GM21367 (cell line): ENCODE data around the gene KCNH1.
"Not testable (repeated sequence)": the region's sequence is repeated elsewhere in the genome, so short reads cannot be mapped to it uniquely, and the experiment has no call there.

Source experiments
- ATAC-seq: cut with Tn5 transposase; IDR thresholded peaks from one replicate; pipeline ENCODE4 v1.9.1; 2021; ENCODE audit not compliant: unreplicated experiment

KCNH1 gene

GRCh38 chr1:210691039-210691610, 442.8 kb downstream of the KCNH1 start:
- no peak for ATAC-seq

- ATAC-seq: no peak
These were observed 443.7 kb downstream of the KCNH1 start for GRCh38 chr1:210690236-210690635.

GRCh38 chr1:210689826-210690225, 444.1 kb downstream of the KCNH1 start:
- no peak for ATAC-seq

- no peak for ATAC-seq
These were observed 445.3 kb downstream of the KCNH1 start for GRCh38 chr1:210688512-210689234.

- ATAC-seq: no peak
These were observed 446.2 kb downstream of the KCNH1 start for GRCh38 chr1:210687582-210688279.

- ATAC-seq: no peak
These were observed 447.1 kb downstream of the KCNH1 start for GRCh38 chr1:210686841-210687240.

GRCh38 chr1:210685295-210685650, 448.7 kb downstream of the KCNH1 start:
- ATAC-seq: no peak

- ATAC-seq: peak; percentile 76
These were observed 449.3 kb downstream of the KCNH1 start for GRCh38 chr1:210684466-210685294.

- no peak for ATAC-seq
These were observed 450.4 kb downstream of the KCNH1 start for GRCh38 chr1:210683403-210684047.

GRCh38 chr1:210681158-210681557, 452.8 kb downstream of the KCNH1 start:
- ATAC-seq: no peak

- no peak for ATAC-seq
These were observed 455.6 kb downstream of the KCNH1 start for GRCh38 chr1:210678306-210678705.

- ATAC-seq: peak; percentile 83
These were observed 456.4 kb downstream of the KCNH1 start for GRCh38 chr1:210677533-210677932.

GRCh38 chr1:210676539-210676938, 457.4 kb downstream of the KCNH1 start:
- ATAC-seq: no peak

GRCh38 chr1:210674151-210674550, 459.8 kb downstream of the KCNH1 start:
- no peak for ATAC-seq

- ATAC-seq: no peak
These were observed 464.0 kb downstream of the KCNH1 start for GRCh38 chr1:210669951-210670350.

GRCh38 chr1:210663730-210664573, 470.0 kb downstream of the KCNH1 start:
- ATAC-seq: no peak

GRCh38 chr1:210662291-210663050, 471.5 kb downstream of the KCNH1 start:
- ATAC-seq: no peak

GRCh38 chr1:210661520-210661919, 472.4 kb downstream of the KCNH1 start:
- not testable (repeated sequence) for ATAC-seq

GRCh38 chr1:210657806-210658205, 476.1 kb downstream of the KCNH1 start:
- ATAC-seq: no peak
